ENCODE results near the gene PRKCE. TPM values are rescaled to one million over a fixed set of nuclear protein-coding genes. Genes with fewer than 3 reads are reported as not detected.

Gene PRKCE
- total RNA-seq, 1 experiment from 2014 or later = 4.4 TPM

GRCh38 chr2:46188041-46188716, 536.7 kb downstream of the PRKCE start:
- ChIA-PET CTCF (no interaction called here), POLR2A (no interaction called here)
- H3K9me3 ChIP-seq = no peaks in the 10 kb centered on the region
- H3K4me3 ChIP-seq (ENCODE audit: low read depth, low read length) = no peak overlapping the region
- TF ChIP-seq, protein P1, sequence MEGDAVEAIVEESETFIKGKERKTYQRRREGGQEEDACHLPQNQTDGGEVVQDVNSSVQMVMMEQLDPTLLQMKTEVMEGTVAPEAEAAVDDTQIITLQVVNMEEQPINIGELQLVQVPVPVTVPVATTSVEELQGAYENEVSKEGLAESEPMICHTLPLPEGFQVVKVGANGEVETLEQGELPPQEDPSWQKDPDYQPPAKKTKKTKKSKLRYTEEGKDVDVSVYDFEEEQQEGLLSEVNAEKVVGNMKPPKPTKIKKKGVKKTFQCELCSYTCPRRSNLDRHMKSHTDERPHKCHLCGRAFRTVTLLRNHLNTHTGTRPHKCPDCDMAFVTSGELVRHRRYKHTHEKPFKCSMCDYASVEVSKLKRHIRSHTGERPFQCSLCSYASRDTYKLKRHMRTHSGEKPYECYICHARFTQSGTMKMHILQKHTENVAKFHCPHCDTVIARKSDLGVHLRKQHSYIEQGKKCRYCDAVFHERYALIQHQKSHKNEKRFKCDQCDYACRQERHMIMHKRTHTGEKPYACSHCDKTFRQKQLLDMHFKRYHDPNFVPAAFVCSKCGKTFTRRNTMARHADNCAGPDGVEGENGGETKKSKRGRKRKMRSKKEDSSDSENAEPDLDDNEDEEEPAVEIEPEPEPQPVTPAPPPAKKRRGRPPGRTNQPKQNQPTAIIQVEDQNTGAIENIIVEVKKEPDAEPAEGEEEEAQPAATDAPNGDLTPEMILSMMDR (IDR thresholded peaks at IDR 0.05; ENCODE audit: insufficient read depth in 1 of 2, low read depth in 1 of 2, low read length in 1 of 2, severe bottlenecking in 1 of 2, unreplicated experiment in 1 of 2) = no peak
- no peaks in the 10 kb centered on the region for H3K27me3 ChIP-seq (replicated peaks; ENCODE audit: control insufficient read depth, insufficient read depth, low read length)
- Mint-ChIP-seq H3K9me3 (ENCODE audit: unreplicated experiment) (no peaks in the 10 kb centered on the region), H3K27me3 (ENCODE audit: insufficient read depth, unreplicated experiment) (no peaks in the 10 kb centered on the region), H3K4me1 (ENCODE audit: low read depth, unreplicated experiment) (no peaks in the 10 kb centered on the region), H3K4me3 (ENCODE audit: unreplicated experiment) (no peak overlapping the region), H3K36me3 (ENCODE audit: insufficient read depth, unreplicated experiment) (no peaks in the 10 kb centered on the region), H3K27ac (ENCODE audit: unreplicated experiment) (no peak overlapping the region)
- no peaks in the 10 kb centered on the region for H3K4me1 ChIP-seq
- no peak for DNase-seq
- no peaks in the 10 kb centered on the region for H3K36me3 ChIP-seq (ENCODE audit: control insufficient read depth, insufficient read depth, low read length)
- BruUV-seq (replicated peaks) = no TSS peak
- intact Hi-C loops (cut with micrococcal nuclease; ENCODE audit: unreplicated experiment) = no loop called here

GRCh38 chr2:46193356-46193755, 541.9 kb downstream of the PRKCE start:
- Mint-ChIP-seq H3K27ac (ENCODE audit: unreplicated experiment) (peak overlapping the region; percentile 20), H3K27me3 (ENCODE audit: insufficient read depth, unreplicated experiment) (no peaks in the 10 kb centered on the region), H3K36me3 (ENCODE audit: insufficient read depth, unreplicated experiment) (no peaks in the 10 kb centered on the region), H3K4me3 (ENCODE audit: unreplicated experiment) (no peak overlapping the region), H3K9me3 (ENCODE audit: unreplicated experiment) (no peaks in the 10 kb centered on the region), H3K4me1 (ENCODE audit: low read depth, unreplicated experiment) (no peaks in the 10 kb centered on the region)
- intact Hi-C loops (cut with micrococcal nuclease; ENCODE audit: unreplicated experiment) = no loop called here
- BruUV-seq (replicated peaks) = no TSS peak
- H3K4me1 ChIP-seq = no peaks in the 10 kb centered on the region
- no peaks in the 10 kb centered on the region for H3K9me3 ChIP-seq
- POLR2A ChIA-PET = no interaction called here
- no peaks in the 10 kb centered on the region for H3K27me3 ChIP-seq (replicated peaks; ENCODE audit: control insufficient read depth, insufficient read depth, low read length)
- CTCF ChIA-PET = no interaction called here
- no peak for DNase-seq
- H3K36me3 ChIP-seq (ENCODE audit: control insufficient read depth, insufficient read depth, low read length) = no peaks in the 10 kb centered on the region
- H3K4me3 ChIP-seq (ENCODE audit: low read depth, low read length) = no peak overlapping the region
- TF ChIP-seq, protein P1 (IDR thresholded peaks at IDR 0.05; ENCODE audit: insufficient read depth in 1 of 2, low read depth in 1 of 2, low read length in 1 of 2, severe bottlenecking in 1 of 2, unreplicated experiment in 1 of 2) = no peak

DNA sequence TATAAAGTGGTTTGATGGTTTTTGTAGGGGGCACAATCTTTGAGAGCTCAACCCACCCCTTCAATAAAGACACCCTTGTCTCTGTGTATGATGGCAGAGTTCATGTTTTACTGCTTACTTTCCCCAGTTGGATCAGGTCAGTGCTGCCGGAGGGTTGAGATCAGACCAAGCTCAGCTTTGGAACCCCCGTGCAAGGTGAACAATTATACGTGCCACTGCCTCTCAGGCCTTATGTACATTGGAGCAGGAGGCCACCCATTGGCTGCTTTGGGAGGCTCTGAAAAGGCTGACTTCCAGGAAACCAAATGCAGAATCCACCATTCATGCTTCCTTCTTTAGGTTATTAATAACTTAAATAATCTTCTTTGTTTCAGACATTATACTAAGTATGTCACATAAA, 542.4 kb downstream of the PRKCE start:
- ChIA-PET POLR2A (no interaction called here), CTCF (no interaction called here)
- Mint-ChIP-seq H3K27ac (ENCODE audit: unreplicated experiment) (peak overlapping the region; percentile 20), H3K9me3 (ENCODE audit: unreplicated experiment) (no peaks in the 10 kb centered on the region), H3K4me1 (ENCODE audit: low read depth, unreplicated experiment) (no peaks in the 10 kb centered on the region), H3K4me3 (ENCODE audit: unreplicated experiment) (no peak overlapping the region), H3K36me3 (ENCODE audit: insufficient read depth, unreplicated experiment) (no peaks in the 10 kb centered on the region), H3K27me3 (ENCODE audit: insufficient read depth, unreplicated experiment) (no peaks in the 10 kb centered on the region)
- H3K36me3 ChIP-seq (ENCODE audit: control insufficient read depth, insufficient read depth, low read length) = no peaks in the 10 kb centered on the region
- no peak overlapping the region for H3K4me3 ChIP-seq (ENCODE audit: low read depth, low read length)
- intact Hi-C loops (cut with micrococcal nuclease; ENCODE audit: unreplicated experiment) = no loop called here
- TF ChIP-seq, protein P1 (IDR thresholded peaks at IDR 0.05; ENCODE audit: insufficient read depth in 1 of 2, low read depth in 1 of 2, low read length in 1 of 2, severe bottlenecking in 1 of 2, unreplicated experiment in 1 of 2) = no peak
- no peaks in the 10 kb centered on the region for H3K27me3 ChIP-seq (replicated peaks; ENCODE audit: control insufficient read depth, insufficient read depth, low read length)
- H3K4me1 ChIP-seq = no peaks in the 10 kb centered on the region
- BruUV-seq (replicated peaks) = no TSS peak
- H3K9me3 ChIP-seq = no peaks in the 10 kb centered on the region
- DNase-seq = no peak

Data from Caco-2 (cell line).